Ascending aorta (tissue), 2 donors: ENCODE results near the gene SH3PXD2A. TPM values are rescaled to one million over a fixed set of nuclear protein-coding genes. Genes with fewer than 3 reads are reported as not detected.

Experiments used
- DNase-seq, 2 donors: peaks; one replicate each; pipeline ENCODE4 v3.0.0-alpha.2; 2019; ENCODE audit warnings: low spot score in 2 of 2
- H3K27ac ChIP-seq, 2 donors: fragments of 200-600 bp; sonication (generic); one replicate each; pipeline ENCODE4 v1.5.1; 2016 to 2017; ENCODE audit warnings: mild to moderate bottlenecking in 1 of 2
- H3K27me3 ChIP-seq: fragments of 200-600 bp; sonication (generic); one replicate; pipeline ENCODE4 v1.5.1; 2017
- H3K36me3 ChIP-seq, 2 donors: fragments of 200-600 bp; sonication (generic); one replicate each; pipeline ENCODE4 v1.5.1; 2016
- H3K4me1 ChIP-seq, 2 donors: fragments of 200-600 bp; sonication (generic); one replicate each; pipeline ENCODE4 v1.5.1; 2016 to 2017; ENCODE audit warnings: mild to moderate bottlenecking in 1 of 2
- H3K4me3 ChIP-seq, 2 donors: fragments of 200-600 bp; sonication (generic); one replicate each; pipeline ENCODE4 v1.5.1; 2016 to 2017; ENCODE audit warnings: mild to moderate bottlenecking in 1 of 2
- H3K9me3 ChIP-seq, 2 donors: fragments of 200-600 bp; sonication (generic); one replicate each; pipeline ENCODE4 v1.5.1; 2016
- CTCF ChIP-seq, 3 experiments: fragments of 200-600 bp in 2 of 3; fragments of 450-650 bp in 1 of 3; sonication (generic) in 2 of 3; IDR thresholded peaks; one replicate each; pipeline ENCODE4 v1.5.1; 2016 to 2019; ENCODE audit warnings: antibody characterized with exemption in 3 of 3, mild to moderate bottlenecking in 1 of 3, moderate library complexity in 1 of 3
- intact Hi-C: fragments of 100-400 bp; cut with DNase I; formaldehyde crosslinking; loops from one replicate; pipeline ENCODE4 v1.15.1; 2023
- total RNA-seq: library from RNA; depleted of rRNA; stranded (reverse); fragments of >200 nt; gene quantifications from one replicate; pipeline ENCODE4 v1.1.0, GENCODE V29; 2016

The SH3PXD2A gene
- total RNA-seq, 1 donor from 2014 or later = 50.0 TPM

GRCh38 chr10:103852856-103853255 is 2.5 kb downstream of the SH3PXD2A start:
- H3K4me1 ChIP-seq = peaks cover 11 to 49% of the 10 kb centered on the region in 2 donors
- no peaks in the 10 kb centered on the region for H3K36me3 ChIP-seq
- no peak for TF ChIP-seq CTCF (IDR thresholded peaks at IDR 0.05)
- no peak for DNase-seq
- no peak overlapping the region for H3K4me3 ChIP-seq
- H3K27ac ChIP-seq = peak overlapping the region; percentile 36 to 42
- no peaks in the 10 kb centered on the region for H3K27me3 ChIP-seq
- intact Hi-C loops = no loop called here
- H3K9me3 ChIP-seq = no peaks in the 10 kb centered on the region

- no peak for DNase-seq
Measured at GRCh38 chr10:103852189-103852711, 3.1 kb downstream of the SH3PXD2A start.

DNA sequence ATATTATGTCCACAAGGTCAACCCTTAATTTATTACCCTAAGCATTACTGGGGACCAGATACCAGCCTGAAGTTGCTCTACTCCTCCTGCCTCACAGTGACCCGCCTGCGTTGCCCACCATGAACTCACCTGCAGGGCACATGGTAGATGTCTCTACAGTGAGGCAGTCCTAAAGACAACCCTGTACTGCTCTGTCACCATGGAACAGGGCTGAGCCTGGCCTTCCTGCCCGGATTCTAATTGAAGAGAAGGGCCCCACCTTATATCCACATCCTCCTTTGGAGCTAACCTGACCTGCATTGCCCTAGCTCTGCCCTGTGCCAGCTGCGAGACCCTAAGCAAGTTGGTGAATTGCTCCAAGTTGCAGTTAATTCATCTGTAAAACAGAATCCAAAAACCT is 4.1 kb downstream of the SH3PXD2A start:
- DNase-seq = no peak
- intact Hi-C loops = no loop called here
- Histone ChIP-seq H3K27ac (peak overlapping the region; percentile 80 to 83), H3K27me3 (no peaks in the 10 kb centered on the region), H3K4me1 (peaks cover 11 to 49% of the 10 kb centered on the region in 2 donors), H3K4me3 (no peak overlapping the region), H3K36me3 (no peaks in the 10 kb centered on the region), H3K9me3 (no peaks in the 10 kb centered on the region)
- no peak for TF ChIP-seq CTCF (IDR thresholded peaks at IDR 0.05)

More at GRCh38 chr10:103852189-103852711, 3.1 kb downstream of the SH3PXD2A start:
- Histone ChIP-seq H3K4me1 (peaks cover 11 to 49% of the 10 kb centered on the region in 2 donors), H3K27me3 (no peaks in the 10 kb centered on the region), H3K36me3 (no peaks in the 10 kb centered on the region), H3K4me3 (no peak overlapping the region), H3K27ac (peak overlapping the region; percentile 36 to 42), H3K9me3 (no peaks in the 10 kb centered on the region)
- no peak for TF ChIP-seq CTCF (IDR thresholded peaks at IDR 0.05)
- intact Hi-C loops = no loop called here

DNA sequence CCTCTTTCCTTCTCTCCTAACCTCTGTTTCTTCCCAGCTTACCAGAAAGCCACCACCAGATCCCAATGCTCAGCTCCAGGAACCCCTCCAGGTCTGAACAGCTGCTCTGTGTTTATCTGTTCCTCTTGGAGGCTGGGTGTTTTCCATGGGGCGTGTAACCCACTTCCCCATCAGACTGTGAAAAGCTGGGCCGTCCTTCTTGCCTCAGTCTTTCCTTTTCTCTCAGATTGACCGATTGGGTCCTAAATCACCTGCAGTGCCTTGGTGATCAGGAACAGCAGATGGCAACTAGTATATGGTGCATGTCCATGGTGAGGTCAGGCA is 4.8 kb downstream of the SH3PXD2A start:
- H3K36me3 ChIP-seq = no peaks in the 10 kb centered on the region
- H3K4me1 ChIP-seq = peaks cover 11 to 49% of the 10 kb centered on the region in 2 donors
- H3K27ac ChIP-seq = peak overlapping the region; percentile 80 to 83
- DNase-seq = no peak
- H3K9me3 ChIP-seq = no peaks in the 10 kb centered on the region
- peak overlapping the region in 1 of 2 donors; percentile 45 for H3K4me3 ChIP-seq
- intact Hi-C loops = no loop called here
- no peak for TF ChIP-seq CTCF (IDR thresholded peaks at IDR 0.05)
- H3K27me3 ChIP-seq = no peaks in the 10 kb centered on the region

DNA sequence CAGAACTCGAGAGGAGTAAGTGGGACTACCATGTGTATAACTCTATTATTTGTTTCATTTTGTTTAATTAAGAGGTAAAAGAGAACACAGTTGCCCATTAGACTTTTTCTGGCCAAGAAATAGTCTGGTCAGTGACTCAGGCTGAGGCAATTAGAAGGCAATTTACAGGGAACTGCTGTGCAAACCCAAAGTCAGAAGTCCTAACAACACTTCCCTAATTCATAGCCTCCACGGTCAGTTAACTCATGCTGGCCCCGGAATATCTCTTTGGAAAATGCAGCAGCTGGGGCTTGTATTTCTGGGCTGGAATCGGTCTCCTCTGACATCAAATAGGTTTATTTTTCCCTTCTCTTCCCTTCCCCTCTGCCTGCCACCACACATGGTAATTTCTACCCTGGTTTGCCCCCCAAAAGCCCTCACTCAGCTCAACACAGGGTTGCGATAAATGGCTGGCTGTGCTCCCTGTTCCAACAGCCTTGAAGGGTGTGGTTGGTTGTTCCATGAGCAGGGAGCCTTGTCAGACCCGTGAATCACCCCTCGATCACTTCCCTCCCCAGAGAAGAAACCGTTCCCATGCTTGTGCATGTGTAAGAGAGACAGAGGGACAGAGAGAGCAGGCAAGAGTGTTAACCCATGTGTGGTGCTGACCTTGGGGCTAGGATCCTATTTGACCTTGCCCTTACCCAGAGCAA is 5.3 kb downstream of the SH3PXD2A start:
- intact Hi-C loops = no loop called here
- Histone ChIP-seq H3K27ac (peak overlapping the region; percentile 80 to 83), H3K36me3 (no peaks in the 10 kb centered on the region), H3K9me3 (no peaks in the 10 kb centered on the region), H3K27me3 (no peaks in the 10 kb centered on the region), H3K4me3 (peak overlapping the region in 1 of 2 donors; percentile 45), H3K4me1 (peaks cover 11 to 49% of the 10 kb centered on the region in 2 donors)
- TF ChIP-seq CTCF (IDR thresholded peaks at IDR 0.05) = no peak
- DNase-seq = peak in 1 of 2 donors; percentile 88
